GM12878 (cell line): ENCODE data around the gene ADRA2B.
"Not testable (repeated sequence)": the region's sequence is repeated elsewhere in the genome, so short reads cannot be mapped to it uniquely, and the experiment has no call there.

Experiments used
- CEBPB ChIP-seq, 2 experiments: fragments of 150-350 bp in 1 of 2; IDR thresholded peaks; 2 replicates each; pipeline ENCODE4 v1.6.1; 2012 to 2014; ENCODE audit warnings: low read depth in 2 of 2, low read length in 2 of 2, borderline replicate concordance in 1 of 2, inconsistent platforms in 1 of 2
- EZH2 ChIP-seq: IDR thresholded peaks from 2 replicates; pipeline ENCODE4 v1.6.1; 2012; ENCODE audit warnings: low read depth, mild to moderate bottlenecking, control low read depth, inconsistent platforms, low read length, borderline replicate concordance; ENCODE audit not compliant: control insufficient read depth
- HDAC2 ChIP-seq: fragments of 200-600 bp; sonication (generic); IDR thresholded peaks from 2 replicates; pipeline ENCODE4 v1.6.1; 2017
- SIN3A ChIP-seq: IDR thresholded peaks from 2 replicates; pipeline ENCODE4 v1.6.1; 2012; ENCODE audit warnings: low read depth, low read length, improper control_type of control experiment
- YY1 ChIP-seq: IDR thresholded peaks from 2 replicates; pipeline ENCODE4 v1.6.1; 2011; ENCODE audit warnings: low read depth, mild to moderate bottlenecking, low read length
- TF ChIP-seq, protein P1 (sequence below): IDR thresholded peaks from 2 replicates; pipeline ENCODE4 v1.6.1; 2012; ENCODE audit warnings: mild to moderate bottlenecking, low read depth, low read length

- not testable (repeated sequence) for TF ChIP-seq SIN3A; EZH2; HDAC2; CEBPB (IDR thresholded peaks at IDR 0.05; ENCODE audit: borderline replicate concordance in 1 of 2, low read depth in 2 of 2, low read length in 2 of 2); YY1
- TF ChIP-seq, protein P1, sequence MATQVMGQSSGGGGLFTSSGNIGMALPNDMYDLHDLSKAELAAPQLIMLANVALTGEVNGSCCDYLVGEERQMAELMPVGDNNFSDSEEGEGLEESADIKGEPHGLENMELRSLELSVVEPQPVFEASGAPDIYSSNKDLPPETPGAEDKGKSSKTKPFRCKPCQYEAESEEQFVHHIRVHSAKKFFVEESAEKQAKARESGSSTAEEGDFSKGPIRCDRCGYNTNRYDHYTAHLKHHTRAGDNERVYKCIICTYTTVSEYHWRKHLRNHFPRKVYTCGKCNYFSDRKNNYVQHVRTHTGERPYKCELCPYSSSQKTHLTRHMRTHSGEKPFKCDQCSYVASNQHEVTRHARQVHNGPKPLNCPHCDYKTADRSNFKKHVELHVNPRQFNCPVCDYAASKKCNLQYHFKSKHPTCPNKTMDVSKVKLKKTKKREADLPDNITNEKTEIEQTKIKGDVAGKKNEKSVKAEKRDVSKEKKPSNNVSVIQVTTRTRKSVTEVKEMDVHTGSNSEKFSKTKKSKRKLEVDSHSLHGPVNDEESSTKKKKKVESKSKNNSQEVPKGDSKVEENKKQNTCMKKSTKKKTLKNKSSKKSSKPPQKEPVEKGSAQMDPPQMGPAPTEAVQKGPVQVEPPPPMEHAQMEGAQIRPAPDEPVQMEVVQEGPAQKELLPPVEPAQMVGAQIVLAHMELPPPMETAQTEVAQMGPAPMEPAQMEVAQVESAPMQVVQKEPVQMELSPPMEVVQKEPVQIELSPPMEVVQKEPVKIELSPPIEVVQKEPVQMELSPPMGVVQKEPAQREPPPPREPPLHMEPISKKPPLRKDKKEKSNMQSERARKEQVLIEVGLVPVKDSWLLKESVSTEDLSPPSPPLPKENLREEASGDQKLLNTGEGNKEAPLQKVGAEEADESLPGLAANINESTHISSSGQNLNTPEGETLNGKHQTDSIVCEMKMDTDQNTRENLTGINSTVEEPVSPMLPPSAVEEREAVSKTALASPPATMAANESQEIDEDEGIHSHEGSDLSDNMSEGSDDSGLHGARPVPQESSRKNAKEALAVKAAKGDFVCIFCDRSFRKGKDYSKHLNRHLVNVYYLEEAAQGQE, result not testable (repeated sequence)
These were observed 45.0 kb downstream of the ADRA2B start for GRCh38 chr2:96071087-96071976.
